Raji (cell line): ENCODE measurements around the gene ZNF644.

ENCODE experiments used
- POLR2A ChIP-seq: IDR thresholded peaks from 2 replicates; pipeline ENCODE4 v1.6.1; 2011; ENCODE audit warnings: low read depth, low read length, control low read depth; ENCODE audit not compliant: insufficient read depth

Gene ZNF644

GRCh38 chr1:91026320-91026719 lies 4.5 kb upstream of the ZNF644 start:
- no peak for TF ChIP-seq POLR2A

- no peak for TF ChIP-seq POLR2A
These were observed 2.8 kb upstream of the ZNF644 start for GRCh38 chr1:91024481-91025119.

- no peak for TF ChIP-seq POLR2A
These were observed 689 bp upstream of the ZNF644 start for GRCh38 chr1:91022518-91022929.

- peak; percentile 44; the same call in 1 of the 2 replicates for TF ChIP-seq POLR2A
These were observed 709 bp downstream of the ZNF644 start for GRCh38 chr1:91020967-91021685.

- no peak for TF ChIP-seq POLR2A
These were observed 1.3 kb downstream of the ZNF644 start for GRCh38 chr1:91020486-91020885.

- TF ChIP-seq POLR2A, result no peak
These were observed 3.8 kb downstream of the ZNF644 start for GRCh38 chr1:91018006-91018405.

- no peak for TF ChIP-seq POLR2A
These were observed 5.9 kb downstream of the ZNF644 start for GRCh38 chr1:91015794-91016550.

- no peak for TF ChIP-seq POLR2A
These were observed 6.5 kb downstream of the ZNF644 start for GRCh38 chr1:91015358-91015780.

GRCh38 chr1:91014475-91014874 lies 7.4 kb downstream of the ZNF644 start:
- TF ChIP-seq POLR2A, result no peak

DNA sequence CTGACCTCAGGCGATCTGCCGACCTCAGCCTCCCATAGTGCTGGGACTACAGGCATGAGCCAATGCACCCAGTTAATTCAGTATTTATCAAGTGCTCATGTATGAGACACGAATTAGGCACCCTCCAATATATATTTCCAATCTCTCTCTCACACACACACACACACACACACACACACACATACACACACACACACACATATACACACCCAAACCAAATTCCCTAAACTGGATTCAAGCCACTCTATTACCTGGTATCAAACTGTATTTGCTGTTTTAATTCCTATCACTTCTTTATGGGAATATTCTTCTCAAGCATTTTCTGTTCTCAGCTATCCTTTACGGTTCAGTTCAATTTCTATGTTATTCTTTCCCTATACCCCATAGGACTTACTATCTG lies 8.5 kb downstream of the ZNF644 start:
- no peak for TF ChIP-seq POLR2A

DNA sequence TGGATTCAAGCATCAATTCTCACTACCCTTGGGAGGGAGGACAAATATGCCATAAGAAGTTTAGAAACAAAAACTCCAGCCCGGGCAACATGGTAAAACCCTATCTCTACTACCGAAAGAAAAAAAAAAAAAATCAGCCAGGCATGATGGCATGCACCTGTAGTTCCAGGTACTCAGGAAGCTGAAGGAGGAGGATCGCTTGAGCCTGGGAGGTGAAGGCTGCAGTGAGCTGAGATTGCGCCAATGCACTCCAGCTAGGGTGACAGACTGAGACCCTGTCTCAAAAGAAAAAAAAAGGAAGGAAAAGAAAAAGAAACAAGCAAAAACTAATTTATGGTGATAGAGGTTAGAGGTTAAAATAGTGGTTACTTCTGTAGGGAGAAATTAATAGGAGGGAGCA lies 9.6 kb downstream of the ZNF644 start:
- TF ChIP-seq POLR2A, result no peak

DNA sequence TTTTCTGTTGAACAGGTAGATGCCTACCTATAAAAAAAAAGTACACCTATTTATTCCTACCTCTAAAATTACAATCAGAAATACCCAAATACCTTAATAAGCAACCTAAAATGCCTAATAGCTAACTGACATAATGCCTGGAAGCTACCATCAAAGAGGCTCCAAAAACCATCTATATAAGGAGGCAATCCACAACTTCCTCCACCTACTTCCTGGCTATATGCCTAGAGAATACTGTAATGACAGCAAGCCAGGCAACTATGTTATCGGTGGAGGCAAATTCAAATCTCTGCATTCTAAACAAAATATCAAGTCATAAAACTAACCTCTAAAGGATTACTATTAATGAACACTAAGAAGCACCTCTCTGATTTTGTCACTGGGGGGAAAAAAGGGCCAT lies 10.1 kb downstream of the ZNF644 start:
- no peak for TF ChIP-seq POLR2A

- TF ChIP-seq POLR2A, result no peak
These were observed 14.0 kb downstream of the ZNF644 start for GRCh38 chr1:91007827-91008226.

GRCh38 chr1:91007092-91007491 lies 14.7 kb downstream of the ZNF644 start:
- no peak for TF ChIP-seq POLR2A

DNA sequence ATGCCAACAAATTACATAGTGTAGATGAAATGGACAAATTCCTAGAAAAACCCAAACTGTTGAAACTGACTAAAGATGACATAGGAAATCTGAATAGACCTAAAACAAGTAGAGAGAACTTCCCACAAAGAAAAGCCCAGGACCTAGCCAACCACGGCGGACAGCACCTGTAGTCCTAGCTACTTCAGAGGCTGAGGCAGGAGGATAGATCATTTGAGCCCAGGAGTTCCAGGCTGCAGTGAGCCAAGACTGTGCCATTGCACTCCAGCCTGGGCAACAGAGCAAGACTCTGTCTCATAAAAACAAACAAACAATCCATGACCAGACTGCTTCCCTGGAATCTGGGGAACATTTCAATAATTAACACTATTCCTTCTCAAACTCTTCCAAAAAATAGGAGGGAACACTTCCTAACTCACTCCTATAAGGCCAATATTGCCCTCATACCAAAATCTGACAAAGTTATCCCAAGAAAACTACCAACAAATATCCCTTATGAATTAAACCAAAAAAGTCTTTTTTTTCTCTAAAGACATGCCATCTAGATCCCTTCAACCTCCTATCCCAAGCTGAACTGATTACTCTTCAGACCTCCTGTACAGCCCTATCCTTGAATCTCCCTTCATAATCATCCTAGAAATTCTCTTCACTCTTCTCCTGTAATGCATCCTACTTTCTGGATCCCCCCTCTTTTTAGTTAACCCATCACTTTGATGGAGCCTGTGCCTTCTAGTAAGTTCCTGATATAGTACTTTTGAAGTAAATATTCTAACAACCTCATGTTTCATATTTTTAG lies 15.5 kb downstream of the ZNF644 start:
- TF ChIP-seq POLR2A, result no peak
